HG03095 (cell line): ENCODE results near the gene ZRANB2.

Experiments used
- ATAC-seq: cut with Tn5 transposase; IDR thresholded peaks from one replicate; pipeline ENCODE4 v1.9.1; 2021; ENCODE audit warnings: moderate library complexity; ENCODE audit not compliant: unreplicated experiment

Gene ZRANB2

DNA sequence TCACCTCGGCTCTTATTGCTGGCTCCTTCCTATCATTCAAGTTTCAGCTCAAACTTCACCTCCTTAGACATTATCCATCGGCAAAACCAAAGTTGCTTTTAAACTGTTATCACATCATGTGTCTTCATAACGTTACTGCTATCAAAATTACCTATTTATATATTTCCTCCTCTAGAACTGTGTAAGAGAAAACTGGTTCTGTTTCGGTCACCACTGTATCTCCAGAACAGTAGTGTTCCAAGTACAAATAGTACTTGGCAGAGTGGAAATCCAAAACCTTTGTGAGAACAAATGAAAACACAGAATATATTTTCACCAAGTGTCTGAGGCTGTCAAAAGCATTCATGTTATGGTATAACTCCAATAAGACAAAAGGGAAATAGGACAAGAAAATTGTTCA, 9.1 kb downstream of the ZRANB2 start:
- no peak for ATAC-seq

DNA sequence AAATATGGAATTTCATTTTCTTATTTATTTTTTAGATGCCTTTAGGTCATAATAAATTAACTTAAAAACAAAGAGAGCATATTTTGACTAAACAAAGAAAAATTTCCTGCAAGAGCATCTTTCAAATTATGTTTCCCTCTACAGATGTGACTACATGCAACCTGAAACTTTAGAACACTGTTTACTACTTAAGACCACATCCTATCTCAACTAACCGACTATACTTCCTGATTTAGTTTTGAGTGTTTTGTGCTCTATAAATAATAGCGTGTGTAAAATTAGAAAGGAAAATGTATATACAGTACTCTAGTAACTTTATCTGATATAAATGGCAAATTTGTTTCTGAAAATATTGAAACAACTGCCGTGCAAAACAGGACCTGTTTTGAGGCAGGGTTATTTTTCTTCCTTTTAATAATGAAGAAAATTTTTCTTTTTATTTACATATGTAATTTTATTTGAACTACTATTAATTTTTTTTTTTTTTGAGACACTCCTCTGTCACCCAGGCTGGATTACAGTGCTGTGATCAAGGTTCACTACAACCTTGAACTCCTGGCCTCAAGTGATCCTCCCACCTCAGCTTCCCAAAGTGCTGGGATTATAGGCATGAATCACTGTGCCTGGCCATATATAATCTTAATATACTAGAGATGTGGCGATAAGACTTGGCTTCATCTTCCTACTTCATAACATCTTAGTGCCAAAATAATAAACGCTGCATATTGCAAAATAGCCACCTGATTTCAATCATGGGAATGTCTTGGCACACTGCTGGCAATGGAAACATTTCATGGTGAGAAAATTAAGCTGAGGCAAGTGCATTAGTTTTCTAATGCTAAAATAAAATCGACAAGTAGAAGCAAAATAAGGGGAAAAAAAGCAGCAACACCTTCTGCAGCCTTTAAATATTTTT, 12.3 kb downstream of the ZRANB2 start:
- ATAC-seq, result peak; percentile 92

DNA sequence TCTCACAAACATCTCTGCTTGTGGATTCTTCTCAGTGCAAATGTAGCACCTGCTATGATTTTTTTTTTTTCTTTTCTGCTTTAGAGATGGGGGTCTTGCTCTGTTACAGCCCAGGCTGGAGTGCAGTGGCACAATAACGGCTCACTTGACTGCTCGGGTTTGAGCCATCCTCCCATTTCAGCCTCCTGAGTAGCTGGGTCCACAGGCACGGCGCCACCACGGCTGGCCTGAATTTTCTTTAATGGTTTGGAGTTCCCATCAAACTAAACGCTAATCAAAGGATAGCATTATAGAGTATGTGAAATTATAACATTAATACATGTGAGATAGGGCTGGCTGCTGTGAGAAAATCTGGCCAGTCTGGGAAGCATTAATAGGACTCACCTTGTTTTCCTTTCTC, 26.0 kb downstream of the ZRANB2 start:
- no peak for ATAC-seq

DNA sequence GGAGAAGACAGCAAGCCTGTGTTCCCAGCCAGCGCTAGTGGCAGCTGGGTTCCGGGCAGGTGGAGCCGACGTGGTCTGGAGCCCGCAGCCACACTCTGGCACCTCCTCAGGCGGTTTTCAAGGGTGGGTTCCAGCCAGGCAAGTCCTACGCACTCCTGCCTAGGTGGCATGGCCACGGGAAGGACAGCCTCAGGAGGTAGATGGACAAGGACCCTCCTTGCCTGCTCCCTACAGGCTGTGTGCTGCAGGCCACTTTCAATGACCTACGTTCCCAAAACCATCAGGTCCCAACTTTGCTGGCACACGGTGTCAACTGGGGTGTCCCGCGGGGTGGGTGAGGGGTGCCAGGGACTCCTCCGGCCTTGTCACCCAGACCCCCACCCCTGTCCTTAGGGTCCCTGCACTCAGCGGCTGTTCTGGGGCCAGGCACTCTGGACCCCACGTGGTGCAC, 26.5 kb downstream of the ZRANB2 start:
- ATAC-seq, result no peak

DNA sequence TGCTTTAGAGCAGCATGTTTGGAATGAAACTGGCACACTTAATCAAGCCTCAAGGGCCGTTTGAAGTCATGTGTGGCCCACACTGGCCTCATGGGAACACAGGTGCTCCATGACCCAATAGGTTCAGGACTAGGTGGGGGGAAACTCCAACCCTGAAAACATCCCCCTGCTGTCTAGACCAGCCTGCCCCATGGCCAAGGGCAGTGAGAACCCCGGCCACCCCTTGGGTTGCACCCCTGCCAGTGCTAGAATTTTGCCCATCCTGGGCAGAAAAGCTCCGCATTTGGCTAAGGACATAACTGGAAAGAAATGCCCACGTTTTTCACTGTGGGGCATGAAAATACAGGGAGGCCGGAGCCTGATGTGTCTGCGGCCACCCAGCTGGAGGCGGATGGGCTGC, 27.1 kb downstream of the ZRANB2 start:
- no peak for ATAC-seq

DNA sequence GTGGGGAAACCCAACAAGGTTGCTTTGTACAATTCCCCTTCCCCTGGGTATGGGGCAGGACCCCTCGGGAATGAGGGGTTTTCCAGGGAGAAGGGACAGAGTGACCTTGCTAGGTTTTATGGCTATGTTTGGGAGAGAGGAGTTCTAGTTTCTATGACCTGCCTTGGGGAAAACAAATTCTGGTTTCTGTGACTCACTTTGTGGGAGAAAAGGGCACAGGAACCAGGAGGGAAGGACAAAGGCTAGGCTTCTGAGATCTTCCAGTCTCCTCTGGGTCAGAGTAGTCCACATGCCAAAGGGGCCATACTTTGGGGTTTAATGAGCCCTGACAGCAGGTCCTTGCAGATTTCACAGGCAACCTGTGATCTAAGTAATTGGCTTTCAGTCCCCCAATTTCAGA, 27.7 kb downstream of the ZRANB2 start:
- ATAC-seq, result no peak

DNA sequence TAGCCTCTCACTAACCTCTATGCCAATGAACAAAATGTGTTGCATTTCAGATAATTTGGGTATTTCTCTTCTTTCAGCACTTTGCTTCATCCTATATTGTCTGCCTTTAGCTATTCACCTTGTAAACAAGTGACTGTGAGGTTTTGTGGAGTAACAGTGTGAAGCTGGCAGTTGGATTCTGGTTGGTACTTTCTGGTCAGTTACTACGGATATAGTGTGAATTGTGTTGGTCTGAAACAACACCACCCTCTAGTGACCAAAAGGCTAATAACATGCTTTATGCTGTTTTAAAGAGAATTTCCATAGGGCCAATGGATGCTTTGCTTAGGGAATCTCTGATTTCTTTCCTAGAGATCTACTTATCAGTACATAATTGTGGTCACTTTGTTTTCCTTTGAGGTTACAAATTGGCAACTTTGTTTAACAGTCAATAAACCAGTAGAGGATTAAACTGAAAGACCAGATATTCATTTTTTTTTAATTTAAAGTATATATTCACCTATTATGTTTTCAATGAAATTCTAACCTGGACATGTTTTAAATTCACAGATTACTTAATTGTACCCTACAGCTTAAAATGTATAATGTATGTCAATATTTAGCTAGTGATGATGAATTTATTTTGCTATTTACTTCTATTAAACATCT, 30.8 kb downstream of the ZRANB2 start:
- peak; percentile 49 for ATAC-seq

DNA sequence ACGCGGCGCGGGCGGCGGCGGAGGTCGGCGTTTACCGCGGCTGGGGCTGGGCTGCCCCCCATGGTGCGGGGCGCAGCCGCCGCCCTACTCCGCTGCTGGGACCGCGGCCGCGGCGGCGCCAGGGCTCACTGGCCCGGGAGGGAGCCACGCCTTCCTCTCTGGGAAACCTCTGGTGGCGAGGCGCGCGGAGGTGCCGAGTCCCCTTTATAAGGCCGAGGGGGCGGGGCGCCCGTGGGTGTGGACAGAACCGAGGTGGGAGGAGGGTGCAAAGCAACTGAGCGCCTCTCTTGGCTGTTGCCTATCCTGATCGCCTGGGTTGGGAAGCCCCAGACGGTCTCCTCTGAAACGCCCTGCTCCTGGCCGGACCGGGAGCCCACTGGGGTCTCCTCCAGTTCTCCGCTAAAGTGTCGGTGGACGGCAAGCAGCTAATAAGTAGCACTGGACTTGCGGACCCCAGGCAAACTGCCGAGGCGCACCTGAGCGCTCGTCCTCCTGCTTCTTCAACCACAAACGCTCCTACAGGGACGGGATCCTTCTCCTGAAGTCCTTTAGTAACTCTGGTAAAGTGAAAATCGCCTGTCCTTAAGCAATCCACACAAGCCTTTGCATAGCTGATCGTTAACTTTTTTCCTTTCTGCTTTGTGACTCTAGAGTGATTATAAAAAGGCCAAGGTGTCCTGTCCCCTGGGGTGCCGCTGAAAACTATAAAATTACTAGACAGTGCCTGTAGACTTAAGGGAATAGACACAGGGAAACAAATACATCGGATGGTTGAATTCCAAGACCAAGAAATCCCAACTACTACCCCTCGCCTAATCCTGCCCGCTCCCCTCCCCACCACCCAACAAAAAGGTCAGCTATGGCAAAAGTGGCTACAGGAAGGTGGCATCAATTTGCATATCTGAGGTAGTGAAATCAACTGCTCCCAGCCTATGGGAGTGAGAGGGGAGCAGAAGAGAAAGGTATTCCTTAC, 32.9 kb downstream of the ZRANB2 start, which contains the start of gene PTGER3:
Gene PTGER3 (minus strand): TSS at position 182 of the 973 bp plus-strand sequence. CDS start 239 bp downstream, outside the sequence.
- no peak for ATAC-seq

DNA sequence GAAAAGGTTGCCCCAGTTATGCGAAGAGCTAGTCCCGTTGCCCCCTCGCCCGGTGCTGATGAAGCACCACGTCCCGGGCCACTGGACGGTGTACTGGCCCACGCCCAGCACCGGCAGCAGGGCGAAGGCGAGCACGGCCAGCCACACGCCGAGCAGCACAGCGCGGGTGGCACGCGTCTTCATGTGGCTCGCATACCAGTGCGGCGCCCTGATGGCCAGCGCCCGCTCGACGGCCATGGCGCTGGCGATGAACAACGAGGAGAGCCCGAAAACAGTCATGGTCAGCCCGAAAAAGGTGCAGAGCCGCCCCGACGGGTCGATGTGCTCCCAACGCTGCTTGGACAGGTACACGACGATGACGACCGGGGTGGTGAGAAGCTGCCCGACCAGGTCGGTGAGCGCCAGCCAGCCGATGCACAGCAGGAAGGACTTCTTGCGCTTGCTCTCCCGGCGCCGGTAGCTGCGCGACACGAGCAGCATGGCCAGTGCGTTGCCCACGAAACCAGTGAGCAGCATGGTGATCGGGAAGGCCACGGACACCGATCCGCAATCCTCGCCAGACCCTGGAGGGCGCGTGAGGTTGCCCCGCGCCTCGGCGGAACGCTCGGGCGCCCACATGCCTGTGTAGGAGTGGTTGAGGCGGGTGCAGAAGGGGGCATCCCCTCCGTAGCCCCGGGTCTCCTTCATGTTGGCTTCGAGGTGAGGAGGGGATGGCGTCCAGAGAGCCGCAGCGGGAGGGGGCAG, 33.8 kb downstream of the ZRANB2 start:
- ATAC-seq, result no peak

DNA sequence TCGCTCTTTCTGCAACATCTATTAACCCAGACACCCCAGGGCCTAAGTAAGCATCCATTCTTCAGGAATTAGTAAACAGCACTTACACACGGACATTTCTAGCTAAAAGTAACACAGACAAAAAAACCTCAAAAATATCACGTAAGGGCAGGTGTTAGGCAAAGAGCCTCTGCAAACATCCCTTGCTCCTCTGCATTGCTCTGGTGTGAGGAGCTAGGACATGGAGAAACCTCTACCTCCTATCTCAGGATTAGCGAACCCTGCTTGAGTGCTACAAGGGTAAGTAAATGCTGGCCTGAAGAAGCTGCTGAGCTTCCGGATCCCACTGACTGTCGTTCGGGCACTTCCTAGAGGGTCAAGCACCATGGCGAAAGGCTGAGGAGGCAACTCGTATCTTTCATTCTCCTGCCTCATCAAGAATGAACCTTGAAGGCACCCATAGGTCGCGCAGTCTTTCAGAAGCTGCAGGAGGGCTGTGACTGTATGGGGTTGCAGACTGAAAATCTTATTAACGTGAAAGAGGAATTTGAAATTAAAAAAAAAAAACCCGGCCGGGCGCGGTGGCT, 35.3 kb downstream of the ZRANB2 start:
- no peak for ATAC-seq

DNA sequence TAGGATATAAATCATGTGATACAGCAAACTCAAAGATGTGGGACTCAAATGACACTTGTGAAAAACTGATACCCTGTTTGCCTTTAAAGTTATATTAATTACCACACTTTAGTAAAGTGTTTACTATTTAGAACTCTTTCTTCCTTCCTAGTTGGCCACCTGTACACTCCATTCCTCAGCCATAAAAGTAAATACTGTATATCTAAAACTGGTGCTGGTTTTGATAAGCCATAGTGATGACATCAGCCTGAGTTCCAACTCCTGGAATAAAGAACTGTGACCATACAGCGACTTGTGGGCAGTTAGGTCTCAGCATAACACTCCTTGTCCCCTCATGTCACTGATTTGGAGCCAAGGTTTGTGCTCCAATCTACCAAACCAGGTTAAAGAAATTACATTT, 36.0 kb downstream of the ZRANB2 start:
- no peak for ATAC-seq

DNA sequence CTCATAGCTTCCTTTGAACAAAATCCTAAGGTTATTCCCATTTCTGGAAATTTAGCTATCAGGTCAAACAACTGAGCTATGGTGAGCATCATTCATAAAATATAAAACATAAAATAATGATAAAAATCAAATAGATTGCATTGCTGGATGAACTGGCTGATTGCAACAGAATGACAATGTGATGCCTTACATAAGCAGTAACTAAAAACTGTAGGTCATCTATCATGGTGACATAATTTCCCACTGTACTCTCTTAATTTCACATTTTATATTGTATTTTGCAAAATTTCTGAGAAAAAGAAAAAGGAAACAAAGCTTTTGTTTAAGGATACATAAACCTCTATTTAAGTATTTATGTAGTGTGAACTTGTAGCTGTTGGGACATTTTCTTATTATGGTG, 37.8 kb downstream of the ZRANB2 start:
- no peak for ATAC-seq

DNA sequence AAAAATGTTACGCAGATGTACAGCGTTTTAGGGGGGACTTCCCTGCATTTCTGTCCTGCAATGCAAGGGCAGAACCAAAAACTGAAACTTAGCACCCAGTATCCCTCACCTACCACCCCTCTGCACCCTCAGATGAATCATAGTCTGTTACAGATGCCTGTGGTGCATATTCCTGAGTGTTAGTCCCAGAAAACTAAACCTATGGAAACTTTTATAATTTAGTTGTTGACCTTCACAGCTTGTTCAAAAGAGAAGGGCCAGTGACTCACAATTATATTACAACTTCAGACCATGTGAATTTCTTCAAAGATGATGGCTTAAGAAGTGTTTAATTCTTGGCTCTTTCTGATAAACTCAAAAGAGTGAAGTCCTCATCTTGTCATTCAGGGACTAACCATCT, 39.0 kb downstream of the ZRANB2 start:
- ATAC-seq, result no peak

DNA sequence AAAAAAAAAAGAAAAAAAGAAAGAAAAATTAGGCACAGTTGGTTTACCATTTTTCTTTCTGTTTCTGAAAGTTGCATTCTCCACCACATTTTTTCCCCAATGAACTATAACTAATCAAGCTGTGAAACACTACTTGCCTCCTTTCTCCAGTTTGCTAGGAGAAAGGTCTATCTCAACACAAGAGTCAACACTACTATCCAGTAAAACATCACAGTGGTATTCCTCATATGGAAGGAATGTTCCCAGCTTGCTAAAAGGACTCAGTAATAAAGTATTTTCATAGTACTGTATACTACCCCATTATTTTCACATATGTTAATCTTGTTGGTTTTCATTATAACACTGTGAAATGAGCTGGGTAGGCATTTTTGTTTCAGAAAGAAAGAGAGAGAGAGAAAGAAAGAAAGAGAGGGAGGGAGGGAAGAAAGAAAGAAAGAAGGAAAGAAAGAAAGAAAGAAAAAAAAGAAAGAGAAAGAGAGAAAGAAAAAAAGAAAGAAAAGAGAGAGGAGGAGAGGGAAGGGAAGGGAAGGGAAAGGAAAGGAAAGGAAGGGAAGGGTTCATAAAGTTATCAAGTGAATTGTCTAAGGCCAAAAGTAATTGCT, 41.1 kb downstream of the ZRANB2 start:
- ATAC-seq, result no peak

DNA sequence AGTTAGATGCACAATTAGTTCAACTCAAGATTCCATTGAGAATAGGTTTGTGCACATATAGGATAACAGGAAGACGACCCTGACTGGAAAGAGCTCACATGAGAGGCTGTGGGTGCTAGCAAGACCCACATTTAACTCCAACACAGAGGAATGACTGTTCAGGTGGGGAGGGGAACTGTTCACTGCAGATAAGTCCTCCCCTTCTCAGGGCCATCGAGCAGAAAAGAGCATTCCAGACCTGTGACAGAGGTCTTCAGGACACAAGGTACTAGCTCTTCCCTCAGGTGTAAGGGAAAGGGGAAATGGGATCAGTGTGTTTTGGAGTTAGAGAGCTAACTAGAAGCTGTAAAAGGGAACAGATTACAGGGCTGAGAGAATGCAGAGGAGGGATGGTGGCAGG, 41.9 kb downstream of the ZRANB2 start:
- ATAC-seq, result no peak

DNA sequence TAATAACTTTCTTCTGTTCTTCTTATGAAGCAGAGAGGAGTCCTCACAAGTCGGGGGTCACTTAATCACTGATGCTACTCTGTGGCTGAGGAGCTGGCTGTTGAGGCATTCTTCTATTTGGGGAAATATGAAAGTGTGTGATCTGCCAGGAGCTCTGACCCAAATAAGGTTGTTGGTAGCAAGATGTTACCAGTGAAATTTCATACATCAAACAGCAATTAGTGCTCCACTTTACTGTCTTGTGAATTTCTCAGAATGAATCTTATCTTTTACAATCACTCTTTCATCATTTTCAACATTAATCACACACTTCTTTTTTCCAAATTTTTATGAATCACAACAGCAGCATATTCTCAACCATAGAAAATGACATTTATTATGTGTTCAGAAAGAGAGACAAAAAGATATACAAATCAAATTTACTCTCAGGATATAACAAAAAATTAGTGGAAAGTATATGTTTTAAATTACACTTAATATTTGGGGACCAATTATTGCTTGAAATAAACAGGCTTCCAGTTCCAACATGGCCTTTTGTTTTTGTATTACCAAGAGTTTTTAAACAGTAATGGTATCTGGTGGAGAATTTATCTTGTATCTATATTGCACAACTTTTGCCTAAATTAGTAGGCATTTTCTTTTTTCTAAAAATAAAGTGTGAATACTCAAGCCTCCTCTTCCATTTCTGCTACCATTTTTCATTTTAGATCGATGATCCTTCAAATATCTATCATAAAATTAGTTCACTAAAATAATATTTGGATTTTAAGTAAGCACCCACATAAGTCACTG, 42.8 kb downstream of the ZRANB2 start:
- ATAC-seq, result no peak

DNA sequence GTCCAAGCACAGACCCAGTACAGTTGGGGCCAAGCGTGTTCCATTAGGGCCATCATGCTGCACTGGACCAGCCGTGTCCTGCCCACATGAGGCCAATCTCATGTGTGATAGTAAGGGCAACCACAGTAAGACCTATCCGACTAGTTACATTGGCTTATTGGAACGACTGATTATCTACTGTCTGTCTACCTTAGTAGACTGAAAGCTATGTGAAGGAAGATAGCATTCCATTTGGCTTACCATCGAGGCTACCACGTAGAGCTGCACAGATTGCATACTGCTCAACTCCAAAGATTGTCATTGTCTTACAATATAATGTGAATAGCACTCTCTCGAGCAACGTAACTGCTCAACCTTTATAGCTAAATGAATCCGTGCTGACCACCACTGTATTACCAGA, 43.8 kb downstream of the ZRANB2 start:
- ATAC-seq, result no peak

DNA sequence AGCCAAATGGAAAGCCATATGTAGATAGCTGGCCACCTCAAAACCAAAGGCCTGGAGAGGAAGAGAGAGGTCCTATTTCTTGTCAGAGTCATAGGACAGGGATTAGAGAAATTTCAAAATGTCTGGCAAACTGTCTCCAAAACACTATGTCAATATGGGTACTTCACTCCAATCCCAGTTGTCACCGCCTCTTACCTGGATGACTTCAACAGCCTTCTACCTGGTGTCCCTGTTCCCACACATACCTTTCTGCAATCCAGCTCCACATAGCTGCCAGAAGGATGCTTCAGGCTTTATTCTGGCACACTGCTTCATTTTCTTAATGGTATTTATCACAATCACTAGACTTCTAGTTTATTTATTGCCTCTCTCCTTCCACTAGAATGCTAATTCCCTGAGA, 47.7 kb downstream of the ZRANB2 start:
- ATAC-seq, result no peak

DNA sequence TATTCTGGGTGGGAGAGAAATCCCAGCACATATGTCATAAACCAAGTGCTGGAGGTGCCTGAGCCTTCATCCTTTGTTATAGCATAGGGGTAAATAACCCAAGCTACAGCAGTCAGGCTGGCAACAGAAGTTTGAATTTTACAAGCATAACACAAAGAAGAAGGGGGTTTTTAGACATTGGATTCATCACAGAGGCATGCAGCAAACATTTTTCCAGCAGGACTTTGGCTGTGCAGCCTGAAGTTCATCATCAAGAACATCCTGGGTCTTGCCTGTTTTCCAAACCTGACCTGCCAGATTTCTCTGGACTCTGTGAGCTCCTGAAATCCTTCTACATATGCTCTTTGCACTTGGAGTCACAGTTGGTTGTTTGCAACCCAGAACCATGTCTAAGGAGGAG, 49.4 kb downstream of the ZRANB2 start:
- no peak for ATAC-seq
